ENCODE data around the gene GPR142.

GPR142 gene, protein sequence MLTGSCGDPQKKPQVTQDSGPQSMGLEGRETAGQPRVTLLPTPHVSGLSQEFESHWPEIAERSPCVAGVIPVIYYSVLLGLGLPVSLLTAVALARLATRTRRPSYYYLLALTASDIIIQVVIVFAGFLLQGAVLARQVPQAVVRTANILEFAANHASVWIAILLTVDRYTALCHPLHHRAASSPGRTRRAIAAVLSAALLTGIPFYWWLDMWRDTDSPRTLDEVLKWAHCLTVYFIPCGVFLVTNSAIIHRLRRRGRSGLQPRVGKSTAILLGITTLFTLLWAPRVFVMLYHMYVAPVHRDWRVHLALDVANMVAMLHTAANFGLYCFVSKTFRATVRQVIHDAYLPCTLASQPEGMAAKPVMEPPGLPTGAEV

DNA sequence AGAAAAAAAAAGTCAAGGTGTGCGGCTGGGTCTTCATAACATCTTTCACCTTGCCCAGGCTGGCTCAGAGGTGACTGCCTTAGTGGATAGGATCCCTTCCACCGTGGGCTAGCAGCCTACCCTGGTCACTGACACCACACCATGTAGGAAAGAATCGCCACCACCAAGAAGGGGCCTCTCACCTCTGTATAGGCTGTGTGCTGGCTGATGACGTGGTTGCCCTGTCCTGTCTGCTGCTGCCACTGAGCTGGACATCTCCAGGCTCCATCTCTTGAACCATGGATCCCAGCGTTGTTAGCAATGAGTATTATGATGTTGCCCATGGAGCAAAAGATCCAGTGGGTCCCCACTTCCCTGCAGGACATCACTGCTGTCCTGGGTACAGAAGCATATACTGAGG is at the start of gene GPR142:
GPR142 (plus strand) TSS at position 301 of the 400 bp plus-strand sequence. CDS start 2,035 bp downstream, outside the sequence.
- no peak within 1 kb of the TSS for H3K4me3 ChIP-seq (ENCODE audit: low read depth, low read length)

DNA sequence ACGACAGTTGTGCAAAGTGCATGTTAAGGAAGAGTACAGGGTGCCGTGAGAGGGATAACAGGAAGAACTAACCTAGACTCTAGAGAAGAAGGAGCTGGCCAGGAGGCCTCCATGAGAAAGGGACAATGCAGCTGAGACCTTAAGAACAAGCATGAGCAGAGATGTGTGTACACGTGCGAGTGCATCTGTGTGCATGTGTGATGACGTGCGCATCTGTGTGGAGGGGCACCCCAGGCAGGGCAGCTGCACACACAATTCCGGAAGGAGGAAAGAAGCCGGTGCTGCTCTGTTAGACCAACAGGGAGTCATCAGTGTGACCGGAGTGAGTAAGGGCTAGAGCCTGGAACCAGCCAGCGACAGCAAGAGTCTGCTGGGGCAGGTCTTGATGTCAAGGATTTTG is 48.9 kb upstream of the GPR142 start:
- H3K4me3 ChIP-seq (ENCODE audit: low read depth, low read length), result no peak overlapping the region

DNA sequence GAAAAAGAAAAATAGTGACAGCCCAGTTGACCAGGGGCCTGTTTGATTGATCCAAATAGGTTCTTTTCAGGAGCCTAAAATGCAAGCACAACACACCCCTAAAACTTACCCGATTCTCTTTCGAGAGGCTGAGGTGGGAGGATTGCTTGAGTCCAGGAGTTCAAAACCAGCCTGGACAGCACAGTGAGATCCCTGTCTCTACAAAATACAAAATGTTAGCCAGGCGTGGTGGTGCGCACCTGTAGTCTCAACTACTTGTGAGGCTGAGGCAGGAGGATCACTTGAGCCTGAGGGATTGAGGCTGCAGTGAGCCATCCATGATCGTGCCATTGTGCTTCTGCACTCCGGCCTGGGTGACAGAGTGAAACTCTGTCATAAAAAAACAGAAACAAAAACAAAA is 42.8 kb upstream of the GPR142 start:
- no peak overlapping the region for H3K4me3 ChIP-seq (ENCODE audit: low read depth, low read length)

DNA sequence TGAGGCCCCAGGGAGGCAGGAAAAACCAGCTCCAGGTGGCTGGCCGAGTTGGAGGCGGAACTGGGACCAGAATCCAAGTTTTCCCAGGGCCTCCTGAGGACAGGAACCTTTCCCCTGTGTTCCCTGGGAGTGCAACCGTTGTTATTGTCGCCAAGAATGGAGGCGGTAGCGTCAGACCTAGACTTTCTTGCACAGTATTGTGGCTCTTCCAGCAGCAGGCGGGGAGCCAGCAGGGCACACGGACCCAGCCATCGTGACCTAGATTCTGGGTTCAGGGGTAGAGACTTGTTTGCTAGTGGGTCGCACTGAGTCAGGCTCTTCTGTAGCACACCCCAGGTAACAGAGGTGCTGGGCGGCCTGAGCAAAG is 41.9 kb upstream of the GPR142 start:
- no peak overlapping the region for H3K4me3 ChIP-seq (ENCODE audit: low read depth, low read length)

DNA sequence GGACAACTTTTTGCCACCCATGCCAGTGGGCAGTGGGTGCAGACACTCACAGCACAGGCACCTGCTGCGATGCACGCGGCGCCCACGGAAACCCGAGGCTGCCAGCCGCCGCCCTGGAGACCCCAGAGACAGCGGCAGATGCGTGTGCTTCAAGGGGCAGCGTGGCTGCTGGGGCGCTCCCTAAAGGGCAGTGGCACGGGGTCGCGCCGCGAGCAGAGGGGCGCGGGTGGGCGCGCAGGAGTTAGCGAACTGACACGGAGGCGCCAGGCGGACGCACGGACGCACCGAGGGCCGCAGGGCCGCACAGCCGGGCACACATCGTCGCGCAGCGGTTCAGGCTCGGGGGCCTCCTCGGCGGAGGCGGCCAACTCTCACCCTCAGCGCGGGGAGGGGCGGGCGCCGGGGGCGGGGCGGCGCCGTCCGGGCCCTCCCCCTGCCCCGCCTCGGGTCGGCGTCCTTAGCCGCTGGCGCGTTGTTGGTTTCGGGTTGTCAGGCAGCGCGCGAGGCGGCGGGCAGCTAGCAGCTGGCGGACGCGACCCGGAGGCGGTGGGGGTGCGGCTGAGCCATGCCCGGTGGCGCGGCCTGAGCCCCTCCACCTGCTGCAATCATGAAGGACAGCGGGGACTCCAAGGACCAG is 41.4 kb upstream of the GPR142 start, which contains the start of gene KIF19:
KIF19 (plus strand) TSS at position 484 of the 637 bp plus-strand sequence; CDS start at position 608, 124 bp downstream.
- H3K4me3 ChIP-seq (ENCODE audit: low read depth, low read length), result peak within 1 kb of the TSS; percentile 47

DNA sequence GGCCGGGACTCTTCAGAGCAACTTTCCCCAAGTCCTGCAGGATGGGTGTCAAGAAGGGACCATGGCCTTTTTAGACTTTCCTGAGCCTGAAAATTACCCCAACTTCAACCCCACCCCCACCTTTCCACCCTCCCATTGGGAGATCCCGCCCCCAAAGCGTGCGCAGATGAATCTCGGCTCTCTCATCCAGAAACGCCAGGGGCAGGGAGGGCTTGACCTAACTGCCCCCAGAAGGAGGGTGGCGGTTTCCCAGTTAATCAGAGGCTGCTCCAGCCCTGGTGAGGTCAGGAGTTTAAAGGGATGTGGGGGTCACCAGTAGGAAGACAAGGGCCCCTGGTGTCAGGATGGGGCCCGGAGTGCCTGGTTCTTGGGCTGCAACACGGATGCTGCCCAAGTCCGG is 40.8 kb upstream of the GPR142 start:
- H3K4me3 ChIP-seq (ENCODE audit: low read depth, low read length), result peak overlapping the region; percentile 47

DNA sequence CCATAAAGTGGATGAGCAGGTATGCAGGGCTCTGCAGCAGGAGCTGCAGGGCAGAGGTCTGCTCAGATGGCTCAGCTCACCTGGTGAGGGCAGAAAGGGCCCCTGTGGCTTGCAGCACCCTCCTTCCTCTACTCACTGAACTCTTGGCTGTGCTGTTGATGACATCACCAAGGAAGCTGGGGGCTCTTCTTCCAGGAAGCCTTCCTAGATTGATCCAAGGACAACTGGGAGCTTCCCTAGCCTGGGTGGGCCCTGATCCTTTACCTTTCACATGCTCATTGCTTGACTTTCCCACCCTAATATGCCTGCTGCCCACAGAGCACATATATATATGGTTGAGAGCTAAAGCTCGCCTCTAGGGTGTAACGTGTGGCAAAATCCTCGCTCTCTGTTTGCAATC is 38.8 kb upstream of the GPR142 start:
- no peak overlapping the region for H3K4me3 ChIP-seq (ENCODE audit: low read depth, low read length)

DNA sequence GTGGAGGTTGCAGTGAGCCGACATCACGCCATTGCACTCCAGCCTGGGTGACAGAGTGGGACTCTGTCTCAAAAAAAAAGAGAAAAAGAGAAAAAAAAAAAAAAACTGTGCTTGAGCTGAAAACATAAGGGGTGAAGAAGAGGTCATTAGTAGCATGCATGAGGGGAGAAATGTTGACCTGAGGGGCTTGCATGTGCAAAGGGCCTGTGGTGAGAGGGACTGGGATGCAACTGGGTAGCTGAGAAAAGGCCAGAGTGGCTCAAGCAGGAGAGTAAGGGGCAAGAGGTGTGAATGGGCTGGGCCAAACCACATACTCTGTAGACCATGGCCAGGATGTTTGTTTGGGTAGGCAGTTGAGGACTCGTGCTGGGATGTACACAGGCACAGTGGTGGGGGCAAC is 37.9 kb upstream of the GPR142 start:
- H3K4me3 ChIP-seq (ENCODE audit: low read depth, low read length), result no peak overlapping the region

DNA sequence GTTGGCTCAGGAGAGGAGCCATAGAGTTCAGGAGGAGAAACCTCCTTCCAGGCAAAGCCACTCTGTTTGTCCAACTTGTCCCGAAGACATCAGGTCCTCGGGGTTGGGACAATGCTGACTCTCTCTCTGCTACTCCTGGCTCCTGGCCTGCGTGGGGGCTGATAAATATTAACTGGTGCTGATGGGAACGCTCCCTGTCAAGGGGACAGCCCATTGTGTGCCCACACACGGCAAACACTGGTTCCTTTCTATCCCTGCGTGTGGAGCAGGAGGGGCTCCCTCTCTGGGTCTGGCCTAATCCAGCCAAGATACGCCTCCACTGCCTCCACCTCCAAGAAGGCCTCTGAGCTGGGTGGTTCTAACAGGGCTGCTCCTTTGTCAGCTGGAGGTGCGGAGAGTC is 36.9 kb upstream of the GPR142 start:
- no peak overlapping the region for H3K4me3 ChIP-seq (ENCODE audit: low read depth, low read length)

DNA sequence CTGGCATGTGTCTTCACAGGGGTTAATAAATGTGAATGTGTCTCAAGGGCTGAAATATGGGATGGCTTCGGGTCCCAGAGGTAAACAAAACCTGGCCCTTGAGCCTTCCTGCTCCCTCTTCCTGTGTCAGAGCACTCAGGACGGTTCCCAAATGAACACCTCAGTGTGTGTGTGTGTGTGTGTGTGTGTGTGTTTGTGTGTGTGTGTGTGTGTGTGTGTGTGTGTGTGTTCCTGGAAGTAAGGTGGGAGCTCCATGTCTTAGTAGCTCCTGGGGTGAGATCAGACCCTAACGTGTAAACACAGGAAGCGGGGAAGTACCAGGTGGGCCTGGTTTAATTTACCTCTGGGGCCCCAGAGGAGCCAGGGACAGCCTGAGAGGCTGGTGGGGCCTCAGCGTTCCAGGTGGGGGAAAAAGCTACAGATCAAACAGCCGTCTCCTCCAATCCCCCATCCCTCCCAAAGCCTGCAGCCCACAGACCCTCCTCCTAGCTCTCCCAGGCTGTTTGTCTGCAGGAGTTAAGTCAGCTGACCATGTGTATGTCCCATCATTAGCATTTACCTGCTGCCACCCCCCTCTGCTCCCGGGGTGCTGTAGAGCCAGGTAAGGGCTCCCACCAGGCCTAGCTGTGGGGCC is 35.2 kb upstream of the GPR142 start:
- no peak overlapping the region for H3K4me3 ChIP-seq (ENCODE audit: low read depth, low read length)

DNA sequence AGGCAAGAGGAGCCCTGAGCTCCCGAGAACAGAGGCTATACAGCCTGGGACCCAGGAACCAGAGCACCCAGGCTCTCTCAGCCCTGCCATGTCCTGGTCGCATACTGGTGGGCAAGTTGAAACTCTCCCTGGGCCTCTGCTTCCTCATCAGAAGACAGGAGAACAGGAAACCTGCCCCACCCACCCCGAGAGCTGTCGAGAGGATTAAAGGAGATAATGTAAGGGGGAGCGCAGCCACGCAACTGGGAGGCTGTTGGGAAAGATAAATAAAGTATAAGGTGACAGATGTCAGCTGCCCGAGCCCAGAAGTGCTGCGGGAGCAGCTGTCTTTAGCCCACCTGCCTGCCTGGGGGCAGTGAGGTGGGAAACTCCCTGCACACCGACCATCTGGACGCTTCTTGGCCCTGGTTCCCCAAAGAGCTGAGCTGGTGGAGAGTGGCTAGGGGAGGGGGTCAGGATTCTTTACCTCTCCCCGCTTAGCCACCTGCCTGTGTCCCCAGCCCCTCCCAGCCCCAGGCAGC is 34.5 kb upstream of the GPR142 start:
- no peak overlapping the region for H3K4me3 ChIP-seq (ENCODE audit: low read depth, low read length)

DNA sequence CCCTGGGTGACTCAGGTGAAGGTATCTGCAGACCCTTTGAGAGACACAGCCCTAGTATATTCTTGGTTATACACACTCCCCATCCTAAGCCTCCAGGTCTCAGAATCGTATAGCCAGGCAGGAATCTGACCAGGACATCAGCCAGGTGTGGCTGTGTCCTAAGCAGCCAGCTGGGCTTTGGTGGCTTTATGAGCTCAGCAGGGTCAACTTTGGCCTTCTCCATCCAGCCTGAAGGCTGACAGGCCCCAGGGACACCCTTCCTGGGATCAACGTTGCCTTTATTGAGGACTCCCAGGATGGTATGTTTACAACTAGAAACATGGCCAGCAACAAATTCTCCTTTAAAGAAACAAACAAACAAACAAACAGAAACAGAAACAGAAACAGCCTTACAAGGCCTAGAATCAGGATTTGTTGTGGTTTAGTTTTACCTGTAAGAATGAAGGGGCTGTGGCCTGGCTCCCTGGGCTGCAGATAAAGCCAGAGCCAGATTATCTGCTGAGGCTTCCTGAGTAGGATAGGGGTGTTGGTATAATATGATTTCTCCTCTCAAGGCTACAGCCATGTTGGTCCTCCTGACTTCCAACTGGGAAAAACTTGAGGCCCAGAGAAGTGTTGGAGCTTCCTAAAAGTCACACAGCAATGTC is 32.8 kb upstream of the GPR142 start:
- H3K4me3 ChIP-seq (ENCODE audit: low read depth, low read length), result no peak overlapping the region

DNA sequence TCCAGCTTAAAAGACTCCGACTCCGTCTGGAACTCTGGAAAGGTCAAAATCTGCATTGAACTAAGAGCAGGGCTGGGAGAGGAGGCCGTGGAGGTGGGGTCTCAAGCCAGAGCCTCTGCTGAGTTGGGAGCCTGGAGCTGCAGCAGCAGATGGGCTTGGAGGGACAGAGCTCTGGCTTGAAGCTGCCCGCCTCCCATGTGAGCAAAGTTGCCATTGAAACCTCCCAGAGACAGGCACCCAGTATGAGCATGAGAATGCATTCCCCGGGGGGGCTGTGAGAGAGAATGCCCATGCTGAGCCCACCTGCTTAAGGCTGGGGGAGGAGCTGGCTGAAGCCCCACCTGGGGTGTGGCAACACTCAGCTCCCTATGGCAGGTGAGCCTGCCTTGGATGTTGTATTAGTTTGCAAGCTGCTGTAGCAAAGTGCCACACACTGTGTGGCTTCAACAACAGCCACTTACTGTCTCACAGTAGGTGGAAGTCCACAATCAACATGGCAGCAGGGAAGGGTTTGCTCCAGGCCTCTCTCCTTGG is 31.7 kb upstream of the GPR142 start:
- H3K4me3 ChIP-seq (ENCODE audit: low read depth, low read length), result no peak overlapping the region

DNA sequence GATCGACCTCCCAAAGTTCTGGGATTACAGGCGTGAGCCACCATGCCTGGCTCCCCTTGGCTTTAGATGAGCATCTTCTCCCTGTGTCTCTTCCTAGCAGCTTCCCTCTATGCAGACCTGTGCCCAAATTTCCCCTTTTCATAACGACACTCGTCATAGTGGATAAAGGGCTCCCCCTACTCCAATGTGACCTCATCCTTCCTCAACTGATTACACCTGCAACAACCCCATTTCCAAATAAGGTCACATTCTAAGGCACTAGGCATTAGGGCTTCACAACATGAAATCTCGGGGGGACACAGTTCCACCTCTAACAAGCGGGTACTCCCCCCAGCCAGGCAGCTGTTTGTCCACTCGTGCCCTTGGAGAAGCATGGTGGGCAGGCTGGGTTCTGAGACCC is 31.0 kb upstream of the GPR142 start:
- no peak overlapping the region for H3K4me3 ChIP-seq (ENCODE audit: low read depth, low read length)

DNA sequence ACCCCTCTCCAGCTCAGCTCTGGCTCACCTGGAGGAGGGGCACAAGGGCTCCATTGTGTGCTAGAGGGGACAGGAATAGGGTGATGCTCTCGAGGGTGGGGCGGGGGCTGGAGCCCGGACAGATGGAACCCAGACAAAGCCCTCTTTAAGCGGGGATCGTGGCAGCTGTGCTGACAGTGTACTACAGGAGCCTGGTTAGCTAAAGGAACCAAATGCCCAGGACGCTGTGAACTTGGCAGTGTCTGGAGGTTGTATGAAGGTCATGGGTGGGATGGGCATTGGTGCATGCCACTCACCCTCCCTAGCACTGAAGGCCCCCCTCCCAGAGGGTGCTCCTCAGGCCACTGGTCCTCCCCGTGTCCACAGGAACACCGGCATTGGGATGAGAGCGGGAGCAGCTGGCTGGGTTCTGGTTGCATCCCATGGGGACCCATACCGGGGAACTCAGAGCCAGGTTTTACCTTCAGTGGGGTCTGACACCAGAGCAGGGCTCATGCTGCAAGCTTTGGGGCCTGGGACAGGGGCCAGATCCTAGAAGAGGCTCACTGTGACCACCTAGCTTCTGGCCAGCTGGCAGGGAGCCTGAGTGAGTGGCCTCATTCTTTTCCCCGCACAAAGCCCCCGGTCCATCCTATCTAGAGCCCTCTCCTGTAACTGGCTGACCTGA is 29.3 kb upstream of the GPR142 start:
- H3K4me3 ChIP-seq (ENCODE audit: low read depth, low read length), result no peak overlapping the region

DNA sequence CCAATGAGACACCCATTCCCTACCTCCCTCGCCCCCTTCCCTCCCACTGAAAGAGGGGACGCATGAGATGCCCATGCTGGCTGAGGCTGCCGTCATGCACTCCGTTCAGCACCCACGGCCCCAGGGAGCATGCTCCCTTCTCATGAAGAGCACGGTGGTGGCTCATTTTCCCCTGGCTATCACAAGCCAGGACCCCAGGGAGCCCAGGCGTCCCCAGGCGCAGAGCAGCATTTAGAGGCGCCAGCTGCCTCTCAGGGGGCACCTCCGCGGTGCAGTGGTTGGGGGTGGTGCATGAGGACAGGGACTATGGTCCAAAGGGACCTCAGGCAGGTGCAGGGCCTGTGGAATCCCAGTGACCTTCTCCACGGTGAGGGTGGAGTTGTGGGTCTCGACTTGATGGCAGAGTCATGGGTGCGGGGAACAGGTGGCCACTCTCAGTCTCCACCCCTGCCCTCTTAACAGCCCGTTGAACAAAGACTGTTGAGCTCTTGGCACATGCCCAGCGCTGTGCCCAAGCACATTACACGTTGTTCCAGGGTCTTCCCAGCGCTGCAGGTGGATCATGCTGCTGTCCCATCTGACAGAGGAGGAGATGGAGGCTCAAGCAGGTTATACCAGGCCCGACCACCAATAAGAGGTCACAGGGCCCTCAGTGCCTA is 27.6 kb upstream of the GPR142 start:
- no peak overlapping the region for H3K4me3 ChIP-seq (ENCODE audit: low read depth, low read length)

DNA sequence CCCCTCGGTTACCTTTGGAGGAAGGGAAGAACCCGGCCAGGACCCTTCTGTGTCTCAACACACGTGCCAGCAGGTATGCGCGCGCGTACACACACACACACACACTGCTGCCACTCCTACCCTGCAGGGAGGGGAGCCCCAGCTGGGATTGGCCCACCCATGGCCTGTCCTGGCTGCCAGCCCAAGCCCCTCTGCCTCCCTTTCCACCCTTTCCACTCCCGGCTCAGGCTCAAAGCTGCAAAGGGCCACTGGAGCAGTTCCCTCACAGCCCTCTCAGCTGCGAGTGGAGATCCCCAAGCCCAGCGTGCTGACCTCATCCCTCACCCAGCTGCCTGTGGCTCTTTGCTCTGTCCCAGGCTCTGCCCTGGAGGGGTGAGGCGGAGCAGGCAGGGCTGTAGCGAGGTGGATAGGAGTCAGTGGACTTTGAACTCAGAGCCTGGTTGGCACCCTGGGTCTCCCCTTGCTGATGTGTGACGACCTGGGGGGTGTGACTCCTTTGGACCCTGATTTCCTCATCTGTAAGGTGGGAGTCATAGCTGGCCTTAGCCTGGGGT is 26.8 kb upstream of the GPR142 start:
- H3K4me3 ChIP-seq (ENCODE audit: low read depth, low read length), result no peak overlapping the region

DNA sequence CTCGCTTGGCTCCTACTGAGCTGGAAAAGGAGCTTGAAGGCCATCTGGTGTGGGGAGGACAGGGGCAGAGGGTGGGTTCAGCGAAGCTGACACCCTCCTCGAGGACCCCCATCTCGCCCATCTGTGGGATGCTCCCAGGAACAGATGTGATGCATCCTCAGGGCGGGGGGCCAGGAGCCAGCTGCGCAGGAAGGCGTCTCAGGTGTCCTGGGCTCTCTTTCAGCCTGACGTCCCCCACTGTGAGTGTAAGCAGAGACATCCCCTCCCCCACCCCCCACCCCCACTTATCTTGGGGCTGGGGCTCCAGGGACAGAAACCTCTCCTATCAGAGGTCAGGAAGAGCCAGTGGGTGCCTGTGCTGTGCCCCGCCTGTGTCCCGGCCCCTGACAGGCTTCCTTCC is 25.1 kb upstream of the GPR142 start:
- H3K4me3 ChIP-seq (ENCODE audit: low read depth, low read length), result no peak overlapping the region

DNA sequence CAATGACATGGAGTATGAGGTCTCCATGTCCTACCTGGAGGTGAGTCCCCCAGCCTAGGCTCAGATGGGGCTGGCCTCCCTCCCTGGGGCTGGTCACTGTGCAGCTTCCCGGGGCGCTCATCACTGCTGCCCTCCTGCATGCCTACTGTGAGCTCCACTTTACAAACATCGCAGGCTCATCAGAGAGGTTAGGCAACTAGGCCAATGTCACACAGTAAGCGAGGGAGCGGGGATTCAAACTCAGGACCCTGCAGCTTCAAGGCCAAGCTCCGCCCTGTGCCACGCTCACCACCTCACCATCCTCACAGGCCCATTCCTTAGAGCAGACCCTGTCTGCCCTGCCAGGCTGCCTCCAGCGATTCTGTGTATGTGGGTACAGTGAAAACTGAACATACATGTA is 24.2 kb upstream of the GPR142 start:
- H3K4me3 ChIP-seq (ENCODE audit: low read depth, low read length), result no peak overlapping the region

Data from iPS-11a (cell line).